ENCODE results near the gene TLE2.
"Not testable (repeated sequence)": the region's sequence is repeated elsewhere in the genome, so short reads cannot be mapped to it uniquely, and the experiment has no call there.

Gene TLE2

GRCh38 chr19:3003046-3003445 lies 26.0 kb downstream of the TLE2 start:
- no peak for DNase-seq
- H3K27me3 ChIP-seq (replicated peaks; ENCODE audit: control insufficient read depth, insufficient read depth, low read length, poor library complexity, severe bottlenecking): no peaks in the 10 kb centered on the region
- no peaks in the 10 kb centered on the region for H3K4me1 ChIP-seq (ENCODE audit: control insufficient read depth, insufficient read depth, low read length, poor library complexity, severe bottlenecking)

GRCh38 chr19:3001235-3001800 lies 27.8 kb downstream of the TLE2 start:
- no peak overlapping the region for H3K4me3 ChIP-seq (ENCODE audit: insufficient read depth, low read depth, low read length, poor library complexity, severe bottlenecking)
- H3K36me3 ChIP-seq (ENCODE audit: control insufficient read depth, insufficient read depth, low read length): no peaks in the 10 kb centered on the region
- no peak for DNase-seq
- no peaks in the 10 kb centered on the region for H3K9me3 ChIP-seq (ENCODE audit: control insufficient read depth, low read length)
- H3K4me1 ChIP-seq (ENCODE audit: control insufficient read depth, insufficient read depth, low read length, poor library complexity, severe bottlenecking): no peaks in the 10 kb centered on the region
- H3K27me3 ChIP-seq (replicated peaks; ENCODE audit: control insufficient read depth, insufficient read depth, low read length, poor library complexity, severe bottlenecking): no peaks in the 10 kb centered on the region
- no peak overlapping the region for H3K27ac ChIP-seq (ENCODE audit: insufficient read depth, low read length, poor library complexity, severe bottlenecking)

More at GRCh38 chr19:3003046-3003445, 26.0 kb downstream of the TLE2 start:
- H3K9me3 ChIP-seq (ENCODE audit: control insufficient read depth, low read length): no peaks in the 10 kb centered on the region
- no peak overlapping the region for H3K27ac ChIP-seq (ENCODE audit: insufficient read depth, low read length, poor library complexity, severe bottlenecking)
- no peak overlapping the region for H3K4me3 ChIP-seq (ENCODE audit: insufficient read depth, low read depth, low read length, poor library complexity, severe bottlenecking)
- no peaks in the 10 kb centered on the region for H3K36me3 ChIP-seq (ENCODE audit: control insufficient read depth, insufficient read depth, low read length)

GRCh38 chr19:2998642-2999041 lies 30.4 kb downstream of the TLE2 start:
- no peak for DNase-seq
- H3K4me3 ChIP-seq (ENCODE audit: insufficient read depth, low read depth, low read length, poor library complexity, severe bottlenecking): no peak overlapping the region
- no peak overlapping the region for H3K27ac ChIP-seq (ENCODE audit: insufficient read depth, low read length, poor library complexity, severe bottlenecking)
- no peaks in the 10 kb centered on the region for H3K27me3 ChIP-seq (replicated peaks; ENCODE audit: control insufficient read depth, insufficient read depth, low read length, poor library complexity, severe bottlenecking)
- no peaks in the 10 kb centered on the region for H3K36me3 ChIP-seq (ENCODE audit: control insufficient read depth, insufficient read depth, low read length)
- H3K9me3 ChIP-seq (ENCODE audit: control insufficient read depth, low read length): no peaks in the 10 kb centered on the region
- no peaks in the 10 kb centered on the region for H3K4me1 ChIP-seq (ENCODE audit: control insufficient read depth, insufficient read depth, low read length, poor library complexity, severe bottlenecking)

- no peaks in the 10 kb centered on the region for H3K9me3 ChIP-seq (ENCODE audit: control insufficient read depth, low read length)
- H3K4me3 ChIP-seq (ENCODE audit: insufficient read depth, low read depth, low read length, poor library complexity, severe bottlenecking): no peak overlapping the region
- H3K27me3 ChIP-seq (replicated peaks; ENCODE audit: control insufficient read depth, insufficient read depth, low read length, poor library complexity, severe bottlenecking): no peaks in the 10 kb centered on the region
- H3K36me3 ChIP-seq (ENCODE audit: control insufficient read depth, insufficient read depth, low read length): no peaks in the 10 kb centered on the region
- no peak for DNase-seq
- H3K27ac ChIP-seq (ENCODE audit: insufficient read depth, low read length, poor library complexity, severe bottlenecking): no peak overlapping the region
- no peaks in the 10 kb centered on the region for H3K4me1 ChIP-seq (ENCODE audit: control insufficient read depth, insufficient read depth, low read length, poor library complexity, severe bottlenecking)
These were observed 31.4 kb downstream of the TLE2 start for GRCh38 chr19:2997720-2998119.

- Histone ChIP-seq H3K9me3 (ENCODE audit: control insufficient read depth, low read length) (no peaks in the 10 kb centered on the region), H3K27me3 (replicated peaks; ENCODE audit: control insufficient read depth, insufficient read depth, low read length, poor library complexity, severe bottlenecking) (no peaks in the 10 kb centered on the region), H3K4me3 (ENCODE audit: insufficient read depth, low read depth, low read length, poor library complexity, severe bottlenecking) (no peak overlapping the region), H3K27ac (ENCODE audit: insufficient read depth, low read length, poor library complexity, severe bottlenecking) (no peak overlapping the region), H3K36me3 (ENCODE audit: control insufficient read depth, insufficient read depth, low read length) (no peaks in the 10 kb centered on the region), H3K4me1 (ENCODE audit: control insufficient read depth, insufficient read depth, low read length, poor library complexity, severe bottlenecking) (no peaks in the 10 kb centered on the region)
- no peak for DNase-seq
These were observed 34.4 kb downstream of the TLE2 start for GRCh38 chr19:2994588-2995131.

GRCh38 chr19:2993579-2993978 lies 35.5 kb downstream of the TLE2 start:
- no peaks in the 10 kb centered on the region for H3K9me3 ChIP-seq (ENCODE audit: control insufficient read depth, low read length)
- no peaks in the 10 kb centered on the region for H3K4me1 ChIP-seq (ENCODE audit: control insufficient read depth, insufficient read depth, low read length, poor library complexity, severe bottlenecking)
- H3K36me3 ChIP-seq (ENCODE audit: control insufficient read depth, insufficient read depth, low read length): no peaks in the 10 kb centered on the region
- no peak for DNase-seq
- no peak overlapping the region for H3K4me3 ChIP-seq (ENCODE audit: insufficient read depth, low read depth, low read length, poor library complexity, severe bottlenecking)
- H3K27me3 ChIP-seq (replicated peaks; ENCODE audit: control insufficient read depth, insufficient read depth, low read length, poor library complexity, severe bottlenecking): no peaks in the 10 kb centered on the region
- no peak overlapping the region for H3K27ac ChIP-seq (ENCODE audit: insufficient read depth, low read length, poor library complexity, severe bottlenecking)

- Histone ChIP-seq H3K4me3 (ENCODE audit: insufficient read depth, low read depth, low read length, poor library complexity, severe bottlenecking) (no peak overlapping the region), H3K27ac (ENCODE audit: insufficient read depth, low read length, poor library complexity, severe bottlenecking) (no peak overlapping the region), H3K9me3 (ENCODE audit: control insufficient read depth, low read length) (no peaks in the 10 kb centered on the region), H3K27me3 (replicated peaks; ENCODE audit: control insufficient read depth, insufficient read depth, low read length, poor library complexity, severe bottlenecking) (no peaks in the 10 kb centered on the region), H3K36me3 (ENCODE audit: control insufficient read depth, insufficient read depth, low read length) (no peaks in the 10 kb centered on the region), H3K4me1 (ENCODE audit: control insufficient read depth, insufficient read depth, low read length, poor library complexity, severe bottlenecking) (no peaks in the 10 kb centered on the region)
- DNase-seq: no peak
These were observed 36.1 kb downstream of the TLE2 start for GRCh38 chr19:2992958-2993357.

GRCh38 chr19:2992333-2992732 lies 36.7 kb downstream of the TLE2 start:
- DNase-seq; H3K4me1 ChIP-seq (ENCODE audit: control insufficient read depth, insufficient read depth, low read length, poor library complexity, severe bottlenecking); H3K4me3 ChIP-seq (ENCODE audit: insufficient read depth, low read depth, low read length, poor library complexity, severe bottlenecking); H3K27ac ChIP-seq (ENCODE audit: insufficient read depth, low read length, poor library complexity, severe bottlenecking); H3K27me3 ChIP-seq (replicated peaks; ENCODE audit: control insufficient read depth, insufficient read depth, low read length, poor library complexity, severe bottlenecking); H3K36me3 ChIP-seq (ENCODE audit: control insufficient read depth, insufficient read depth, low read length); H3K9me3 ChIP-seq (ENCODE audit: control insufficient read depth, low read length): not testable (repeated sequence)

- Histone ChIP-seq H3K27me3 (replicated peaks; ENCODE audit: control insufficient read depth, insufficient read depth, low read length, poor library complexity, severe bottlenecking) (no peaks in the 10 kb centered on the region), H3K4me1 (ENCODE audit: control insufficient read depth, insufficient read depth, low read length, poor library complexity, severe bottlenecking) (no peaks in the 10 kb centered on the region), H3K9me3 (ENCODE audit: control insufficient read depth, low read length) (no peaks in the 10 kb centered on the region), H3K36me3 (ENCODE audit: control insufficient read depth, insufficient read depth, low read length) (no peaks in the 10 kb centered on the region), H3K27ac (ENCODE audit: insufficient read depth, low read length, poor library complexity, severe bottlenecking) (no peak overlapping the region), H3K4me3 (ENCODE audit: insufficient read depth, low read depth, low read length, poor library complexity, severe bottlenecking) (no peak overlapping the region)
- DNase-seq: no peak
These were observed 39.7 kb downstream of the TLE2 start for GRCh38 chr19:2989236-2989946.

GRCh38 chr19:2988568-2988967 lies 40.5 kb downstream of the TLE2 start:
- H3K27me3 ChIP-seq (replicated peaks; ENCODE audit: control insufficient read depth, insufficient read depth, low read length, poor library complexity, severe bottlenecking): no peaks in the 10 kb centered on the region
- no peaks in the 10 kb centered on the region for H3K36me3 ChIP-seq (ENCODE audit: control insufficient read depth, insufficient read depth, low read length)
- H3K27ac ChIP-seq (ENCODE audit: insufficient read depth, low read length, poor library complexity, severe bottlenecking): no peak overlapping the region
- DNase-seq: no peak
- H3K9me3 ChIP-seq (ENCODE audit: control insufficient read depth, low read length): no peaks in the 10 kb centered on the region
- H3K4me3 ChIP-seq (ENCODE audit: insufficient read depth, low read depth, low read length, poor library complexity, severe bottlenecking): no peak overlapping the region
- no peaks in the 10 kb centered on the region for H3K4me1 ChIP-seq (ENCODE audit: control insufficient read depth, insufficient read depth, low read length, poor library complexity, severe bottlenecking)
